22Rv1 (cell line): ENCODE data around the gene RAP1B.

Experiments
- CTCF ChIP-seq: fragments of 450-650 bp; IDR thresholded peaks from 2 replicates; pipeline ENCODE4 v1.5.1; 2017; ENCODE audit warnings: mild to moderate bottlenecking
- ZFX ChIP-seq: fragments of 450-650 bp; IDR thresholded peaks from 2 replicates; pipeline ENCODE4 v1.6.1; 2017; ENCODE audit warnings: antibody characterized with exemption, borderline replicate concordance

GRCh38 chr12:68577949-68578348, 32.8 kb upstream of the RAP1B start:
- no peak for TF ChIP-seq CTCF
- TF ChIP-seq ZFX: no peak
